Stimulated activated CD8-positive, alpha-beta memory T cell treated with anti-CD3 and anti-CD28 coated beads, Interleukin-15, amount 100 ng/mL, for 24 hours (primary cell): ENCODE measurements around the gene RNF213.
"Not testable (repeated sequence)": the region's sequence is repeated elsewhere in the genome, so short reads cannot be mapped to it uniquely, and the experiment has no call there.

ENCODE experiments used
- DNase-seq: peaks from one replicate; pipeline ENCODE4 v3.0.0-alpha.2; 2020; ENCODE audit warnings: low read depth

RNF213 gene

DNA sequence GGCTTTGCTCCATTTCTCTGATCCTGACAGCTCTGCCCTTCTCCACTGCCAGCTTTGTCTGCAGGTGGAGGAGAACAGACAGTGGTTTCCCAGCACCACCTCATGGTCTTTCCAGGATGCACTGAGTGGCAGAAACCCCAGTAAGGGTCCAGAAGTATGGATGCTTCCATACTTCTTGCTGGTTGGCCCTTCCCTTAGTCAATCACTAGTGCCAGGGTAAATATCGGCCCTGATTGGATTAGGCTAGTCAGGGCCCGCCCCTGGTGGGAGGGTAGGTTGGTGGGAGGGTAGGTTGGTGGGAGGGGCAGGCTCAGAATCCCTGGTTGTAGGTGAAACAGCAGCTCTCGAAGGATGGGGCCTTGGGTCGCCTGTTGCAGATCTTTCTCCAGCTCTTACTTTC is 10.2 kb downstream of the RNF213 start:
- DNase-seq: no peak

DNA sequence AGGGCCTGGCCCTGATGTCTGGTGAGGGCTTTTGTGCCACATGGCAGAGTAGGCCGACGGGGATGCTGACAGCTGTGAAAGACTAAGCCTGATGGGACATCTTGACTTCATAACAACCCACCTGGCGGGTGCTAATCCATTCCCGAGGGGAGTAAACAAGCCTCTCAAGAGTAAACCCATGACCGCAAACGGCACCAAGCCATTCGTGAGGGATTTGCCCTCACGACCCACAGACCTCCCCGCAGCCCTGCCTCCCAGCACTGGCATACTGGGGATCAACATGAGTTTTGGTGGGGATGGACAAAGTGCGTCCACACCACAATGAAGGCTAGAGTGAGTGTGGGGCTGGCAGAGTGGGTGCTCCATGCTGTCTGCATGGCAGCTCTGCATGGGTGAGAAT is 11.7 kb downstream of the RNF213 start:
- DNase-seq: no peak

DNA sequence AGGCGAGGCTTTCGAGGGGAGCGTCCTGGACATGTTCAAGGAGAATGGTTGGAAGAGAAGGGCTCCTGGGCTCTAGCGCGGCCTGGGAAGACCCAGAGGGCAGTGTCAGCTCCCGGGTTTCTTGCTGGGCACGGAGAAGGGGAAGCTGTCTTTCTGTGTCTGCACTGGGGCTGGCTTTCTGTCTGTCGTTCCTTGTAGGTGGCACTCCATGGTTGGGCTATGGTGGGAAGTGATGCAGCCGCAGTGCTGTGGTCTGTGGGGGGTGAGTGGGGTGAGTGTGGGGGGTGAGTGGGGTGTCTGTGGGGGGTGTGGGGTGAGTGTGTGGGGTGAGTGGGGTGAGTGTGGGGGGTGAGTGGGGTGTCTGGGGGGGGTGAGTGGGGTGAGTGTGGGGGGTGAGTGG is 13.7 kb downstream of the RNF213 start:
- DNase-seq: no peak

DNA sequence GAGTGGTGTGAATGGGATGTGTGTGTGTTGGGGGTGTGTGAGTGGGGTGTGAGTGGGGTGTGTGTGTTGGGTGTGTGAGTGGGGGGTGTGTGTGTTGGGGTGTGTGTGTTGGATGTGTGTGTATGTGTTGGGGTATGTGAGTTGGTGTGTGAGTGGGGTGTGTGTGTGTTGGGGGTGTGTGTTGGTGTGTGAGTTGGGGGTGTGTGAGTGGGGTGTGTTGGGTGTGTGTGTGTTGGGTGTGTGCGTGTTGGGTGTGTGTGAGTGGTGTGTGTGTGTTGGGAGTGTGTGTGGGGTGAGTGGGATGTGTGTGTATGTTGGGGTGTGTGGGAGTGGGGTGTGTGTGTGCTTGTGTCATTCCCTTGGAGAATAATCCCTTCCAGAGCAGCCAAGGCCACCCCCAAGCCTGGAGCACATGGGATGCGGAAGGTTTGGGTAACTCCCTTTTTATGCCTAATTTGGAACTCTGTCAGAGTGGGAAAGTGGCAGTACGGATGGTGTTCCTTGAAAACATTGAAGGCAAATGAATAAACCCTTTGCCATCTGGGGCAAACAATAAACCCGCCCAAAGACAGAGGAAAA is 14.3 kb downstream of the RNF213 start:
- no peak for DNase-seq

DNA sequence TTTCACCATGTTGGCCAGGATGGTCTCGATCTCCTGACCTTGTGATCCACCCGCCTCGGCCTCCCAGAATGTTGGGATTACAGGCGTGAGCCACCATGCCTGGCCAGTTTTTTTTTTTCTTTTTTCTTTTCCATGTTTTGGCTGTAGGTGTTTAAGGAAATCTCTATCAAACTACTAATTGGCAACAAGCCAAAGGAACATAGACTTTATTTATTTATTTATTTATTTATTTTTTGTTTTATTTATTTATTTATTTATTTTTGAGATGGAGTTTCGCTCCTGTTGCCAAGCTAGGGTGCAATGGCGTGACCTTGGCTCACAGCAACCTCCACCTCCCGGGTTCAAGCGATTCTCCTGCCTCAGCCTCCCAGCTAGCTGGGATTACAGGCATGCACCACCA is 15.2 kb downstream of the RNF213 start:
- not testable (repeated sequence) for DNase-seq

DNA sequence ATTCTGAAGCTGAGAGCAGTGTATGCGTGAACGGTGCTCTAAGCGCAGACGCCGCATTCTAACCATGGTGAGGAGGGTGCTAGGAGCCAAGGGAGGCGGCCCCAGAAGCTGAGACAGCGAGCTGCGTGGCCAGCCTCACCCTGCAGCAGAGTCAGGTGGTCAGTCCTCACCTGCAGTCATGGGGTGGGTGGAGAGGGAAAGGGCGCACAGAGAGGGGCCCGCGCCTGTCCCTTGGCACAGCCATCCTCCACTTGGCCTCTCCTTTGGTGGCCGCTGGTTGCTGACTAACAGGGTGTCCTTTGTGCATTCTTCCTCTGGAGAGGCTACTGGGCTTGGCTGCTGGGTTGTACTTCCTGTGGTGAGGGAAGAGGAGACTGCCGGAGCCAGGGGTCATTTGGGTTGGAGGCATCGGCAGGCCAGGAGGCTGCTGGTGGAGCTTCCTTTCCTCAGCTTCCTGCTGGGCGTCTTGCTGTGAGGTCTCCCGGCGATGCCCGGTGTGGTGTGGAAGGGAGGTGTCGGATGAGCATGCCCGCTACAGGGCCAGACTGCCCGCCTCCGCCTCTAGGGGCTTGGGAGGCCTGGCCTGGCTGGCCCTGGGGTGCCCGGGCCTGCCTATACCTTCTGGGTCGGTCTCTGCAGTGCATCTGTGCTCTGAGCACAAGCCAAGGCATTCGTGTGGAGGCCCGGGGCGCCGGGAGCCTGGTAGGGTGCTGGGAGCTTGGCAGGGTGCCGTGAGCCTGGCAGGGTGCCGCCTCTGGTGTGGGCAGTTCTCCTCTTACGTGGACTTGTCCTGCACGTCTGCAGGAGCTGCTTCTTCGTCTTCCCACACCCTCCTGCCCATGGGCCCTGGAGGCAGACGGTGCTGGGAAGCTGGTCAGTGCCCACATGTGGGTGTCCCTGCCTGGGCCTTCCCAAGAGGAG is 17.4 kb downstream of the RNF213 start:
- no peak for DNase-seq

DNA sequence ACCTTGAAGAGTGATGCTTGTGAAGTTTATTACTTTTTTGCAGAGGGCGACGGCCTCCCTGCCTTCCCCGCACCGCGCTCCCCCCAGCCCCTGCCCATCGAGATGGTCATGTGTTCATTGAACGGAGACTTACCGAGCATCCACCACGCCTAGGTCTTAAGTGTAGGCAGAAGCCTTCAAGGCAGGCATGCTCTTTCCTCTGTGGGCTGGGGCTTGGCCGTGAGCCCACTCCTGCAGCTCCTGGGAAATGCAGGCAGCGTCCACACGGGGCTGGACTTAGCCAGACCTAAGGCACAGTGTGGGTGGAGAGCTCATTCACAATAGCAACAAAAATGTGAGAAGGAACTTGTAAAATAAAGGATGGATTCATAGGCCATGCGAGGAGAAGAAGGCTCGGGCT is 19.2 kb downstream of the RNF213 start:
- DNase-seq: no peak

DNA sequence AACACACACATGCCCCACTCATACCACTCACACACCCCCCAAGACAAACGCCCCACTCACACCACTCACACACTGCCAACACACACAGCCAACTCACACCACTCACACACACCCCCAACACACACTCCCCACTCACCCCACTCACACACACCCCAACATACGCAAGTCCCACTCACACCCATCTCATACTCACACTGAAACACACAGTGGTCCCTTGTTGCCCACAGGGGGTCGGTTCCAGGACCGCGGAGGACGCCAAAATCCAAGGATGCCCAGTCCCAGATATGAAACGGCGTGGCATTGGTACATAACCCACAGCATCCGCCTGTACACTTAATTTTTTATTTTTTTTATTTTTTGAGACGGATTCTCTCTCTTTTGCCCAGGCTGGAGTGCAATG is 20.9 kb downstream of the RNF213 start:
- DNase-seq: no peak

DNA sequence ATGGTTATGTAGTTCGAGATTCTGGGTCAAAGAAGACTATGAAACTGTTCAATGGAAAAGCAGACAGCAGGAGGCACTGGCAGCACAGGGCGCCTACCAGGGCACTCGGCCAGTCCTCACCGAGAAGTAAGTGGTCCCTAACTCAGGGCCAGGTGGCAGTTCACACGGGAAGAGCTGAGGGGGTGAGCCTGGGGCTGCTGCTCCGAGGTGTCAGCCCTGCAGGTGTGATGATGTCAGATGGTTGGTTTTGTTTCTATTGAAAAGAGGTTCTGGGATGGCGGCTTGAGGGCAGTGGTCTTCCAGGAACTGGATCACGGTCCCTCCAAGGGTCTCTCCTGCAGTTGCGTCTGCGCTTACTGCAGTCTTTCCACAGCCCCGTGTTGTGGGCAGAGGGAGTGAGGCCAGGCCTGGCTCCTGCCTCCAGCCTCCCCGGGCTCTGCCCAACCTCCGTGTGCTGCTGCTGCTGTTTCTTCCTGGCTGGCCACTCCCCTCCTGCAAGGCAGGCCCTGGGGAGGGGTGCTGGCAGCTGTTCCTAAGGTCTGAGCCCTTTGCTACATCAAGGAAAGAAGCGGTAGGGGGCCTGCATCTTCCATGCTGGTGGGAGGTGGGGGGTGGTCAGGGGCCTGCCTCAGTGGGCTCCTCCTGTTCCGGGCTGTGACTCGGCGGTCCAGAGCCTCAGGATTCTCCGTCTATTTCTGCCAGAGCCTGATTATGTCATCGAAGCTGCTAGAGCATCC is 22.6 kb downstream of the RNF213 start:
- DNase-seq: no peak

DNA sequence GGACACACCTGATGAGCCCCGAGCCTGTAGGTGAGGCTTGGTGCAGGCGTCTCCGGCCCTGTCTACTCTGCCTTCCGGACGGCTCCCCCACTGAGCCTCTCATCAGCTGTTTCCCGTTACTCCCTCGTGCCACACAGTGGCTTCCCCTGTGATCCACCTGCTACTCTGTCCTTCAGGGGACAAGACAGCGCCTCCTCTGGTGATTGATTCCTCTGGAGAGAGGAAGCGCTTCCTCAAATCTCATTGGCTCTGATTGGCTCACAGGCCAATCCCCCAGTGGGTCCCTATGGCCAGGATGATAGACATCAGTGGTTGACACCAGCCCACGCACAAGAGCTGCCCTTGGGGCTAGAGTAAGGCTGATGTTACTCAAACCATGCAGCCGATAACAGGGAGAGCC is 24.0 kb downstream of the RNF213 start:
- no peak for DNase-seq

DNA sequence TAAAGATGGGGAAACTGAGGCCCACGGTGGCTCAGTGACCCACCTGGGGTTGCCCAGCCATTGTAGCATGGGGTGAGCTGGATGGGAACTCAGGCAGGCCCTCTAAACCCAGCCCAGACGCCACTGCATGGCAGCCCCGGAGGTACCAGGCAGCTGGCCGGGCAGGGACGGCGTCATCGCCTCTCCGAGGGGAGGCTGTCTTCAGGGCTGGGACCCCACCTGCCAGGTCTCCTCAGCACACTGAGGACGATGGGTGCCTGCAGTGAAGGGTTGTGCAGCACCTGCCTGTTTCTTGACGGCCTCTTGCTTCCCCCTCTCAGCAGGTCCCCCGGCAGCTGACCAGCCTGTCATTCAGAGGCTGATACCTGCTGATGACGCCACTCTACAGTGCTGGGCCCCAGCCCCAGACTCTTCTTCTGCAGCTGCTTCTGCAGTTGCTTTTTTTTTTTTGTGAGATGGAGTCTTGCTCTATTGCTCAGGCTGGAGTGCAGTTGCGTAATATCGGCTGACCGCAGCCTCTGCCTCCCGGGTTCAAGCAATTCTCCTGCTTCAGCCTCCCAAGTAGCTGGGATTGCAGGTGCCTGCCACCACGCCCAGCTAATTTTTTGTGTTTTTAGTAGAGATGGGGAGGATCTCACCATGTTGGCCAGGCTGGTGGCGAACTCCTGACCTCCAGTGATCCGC is 24.7 kb downstream of the RNF213 start:
- no peak for DNase-seq

DNA sequence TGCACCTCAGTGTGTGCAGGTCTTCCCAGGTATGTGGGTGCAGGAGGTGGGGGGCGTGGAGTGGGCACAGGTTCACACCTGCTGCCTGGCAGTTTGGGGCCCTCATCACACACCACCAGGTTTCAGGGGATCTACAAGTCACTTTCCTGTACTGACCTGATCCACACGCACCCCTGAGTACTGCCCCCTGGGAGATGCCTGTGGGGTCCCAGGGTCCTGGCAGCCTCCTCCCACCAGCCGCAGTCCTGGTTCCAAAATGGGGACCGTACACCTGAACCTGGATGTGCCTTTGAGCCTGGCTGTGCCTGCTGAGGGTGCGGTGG is 25.9 kb downstream of the RNF213 start:
- no peak for DNase-seq

DNA sequence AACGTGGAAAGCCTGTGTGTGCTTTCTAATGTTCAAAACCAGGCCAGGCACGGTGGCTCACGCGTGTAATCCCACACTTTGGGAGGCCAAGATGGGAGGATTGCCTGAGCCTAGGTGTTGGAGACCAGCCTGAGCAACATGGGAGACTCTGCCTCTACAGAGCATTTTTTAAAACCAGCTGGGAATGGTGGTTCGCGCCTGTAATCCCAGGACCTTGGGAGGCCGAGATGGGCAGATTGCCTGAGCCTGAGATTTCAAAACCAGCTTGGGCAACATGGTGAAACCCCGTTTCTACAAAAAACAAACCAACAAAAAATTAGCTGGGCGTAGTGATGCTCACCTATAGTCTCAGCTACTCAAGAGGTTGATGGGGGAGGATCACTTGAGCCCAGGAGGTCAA is 26.4 kb downstream of the RNF213 start:
- DNase-seq: no peak

DNA sequence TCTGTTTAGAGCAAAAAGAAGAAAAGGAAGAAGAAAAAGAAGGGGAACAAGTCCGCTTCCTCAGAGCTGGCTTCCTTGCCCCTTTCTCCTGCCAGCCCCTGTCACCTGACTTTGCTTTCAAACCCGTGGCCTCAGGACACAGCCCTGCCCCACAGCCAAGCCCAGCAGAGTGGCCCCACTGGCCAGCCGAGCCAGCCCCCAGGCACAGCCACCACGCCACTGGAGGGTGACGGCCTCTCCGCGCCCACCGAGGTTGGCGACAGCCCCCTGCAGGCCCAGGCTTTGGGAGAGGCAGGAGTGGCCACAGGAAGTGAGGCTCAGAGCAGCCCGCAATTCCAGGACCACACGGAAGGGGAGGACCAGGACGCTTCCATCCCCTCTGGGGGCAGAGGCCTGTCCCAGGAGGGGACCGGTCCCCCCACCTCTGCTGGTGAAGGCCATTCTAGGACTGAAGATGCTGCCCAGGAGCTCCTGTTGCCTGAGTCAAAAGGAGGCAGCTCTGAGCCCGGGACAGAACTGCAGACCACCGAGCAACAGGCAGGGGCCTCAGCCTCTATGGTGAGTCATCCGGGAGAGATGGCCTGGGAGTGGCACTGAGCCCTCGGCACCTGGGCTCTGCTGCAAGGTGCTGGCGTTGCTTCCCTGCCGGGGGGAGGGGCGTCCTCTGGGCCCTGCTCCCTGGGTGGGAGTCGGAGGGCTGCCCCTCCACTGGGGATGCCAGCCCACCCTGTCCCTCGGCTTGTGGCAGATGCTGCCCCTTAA is 27.3 kb downstream of the RNF213 start:
- no peak for DNase-seq

DNA sequence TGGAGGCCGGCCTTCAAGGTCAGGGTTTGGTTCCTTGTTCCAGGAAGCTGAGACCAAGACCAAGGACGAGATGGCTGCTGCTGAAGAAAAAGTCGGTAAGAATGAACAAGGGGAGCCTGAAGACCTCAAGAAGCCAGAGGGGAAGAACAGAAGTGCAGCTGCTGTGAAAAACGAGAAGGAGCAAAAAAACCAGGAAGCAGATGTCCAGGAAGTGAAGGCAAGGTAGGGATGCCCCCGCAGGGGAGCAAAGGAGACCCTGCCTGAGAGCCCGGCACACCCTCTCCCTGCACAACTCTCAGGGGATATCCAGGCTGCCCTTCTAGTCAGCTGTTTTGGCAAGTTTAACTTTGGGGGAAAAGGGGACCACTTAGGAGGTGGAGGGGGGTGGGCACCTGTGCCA is 29.0 kb downstream of the RNF213 start:
- no peak for DNase-seq

DNA sequence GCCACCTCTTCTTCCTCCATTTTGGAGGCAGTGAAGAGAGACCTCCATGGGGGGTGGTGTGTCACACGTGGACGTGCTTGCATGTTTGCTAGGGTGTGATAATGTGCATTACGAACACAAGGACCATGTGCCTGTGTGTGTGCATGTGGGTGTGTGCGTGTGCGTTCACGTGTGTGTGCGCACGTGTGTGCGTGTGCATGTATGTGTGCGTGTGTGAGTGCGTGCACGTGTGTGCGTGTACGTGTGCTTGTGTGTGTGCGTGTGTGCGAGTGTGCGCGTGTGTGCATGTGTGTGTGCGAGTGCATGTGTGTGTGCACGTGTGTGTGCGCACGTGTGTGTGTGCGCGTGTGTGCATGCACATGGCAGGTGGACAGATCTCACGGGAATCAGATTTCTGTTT is 29.5 kb downstream of the RNF213 start:
- DNase-seq: no peak

DNA sequence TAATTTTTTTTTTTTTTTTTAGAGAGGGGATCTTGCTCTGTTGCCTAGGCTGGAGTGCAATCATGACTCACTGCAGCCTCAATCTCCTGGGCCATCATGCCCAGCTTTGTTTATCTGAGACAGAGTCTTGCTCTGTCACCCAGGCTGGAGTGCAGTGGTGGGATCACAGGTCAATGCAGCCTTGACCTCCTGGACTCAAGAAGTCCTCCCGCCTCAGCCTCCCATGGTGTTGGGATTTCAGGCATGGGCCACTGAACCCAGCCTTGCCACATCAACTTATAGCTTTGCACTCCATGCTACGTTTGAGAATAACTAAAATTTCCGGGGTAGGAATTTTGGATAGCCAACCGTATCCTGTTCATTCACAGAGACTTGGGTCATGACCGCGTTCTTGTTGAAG is 30.6 kb downstream of the RNF213 start:
- DNase-seq: no peak

DNA sequence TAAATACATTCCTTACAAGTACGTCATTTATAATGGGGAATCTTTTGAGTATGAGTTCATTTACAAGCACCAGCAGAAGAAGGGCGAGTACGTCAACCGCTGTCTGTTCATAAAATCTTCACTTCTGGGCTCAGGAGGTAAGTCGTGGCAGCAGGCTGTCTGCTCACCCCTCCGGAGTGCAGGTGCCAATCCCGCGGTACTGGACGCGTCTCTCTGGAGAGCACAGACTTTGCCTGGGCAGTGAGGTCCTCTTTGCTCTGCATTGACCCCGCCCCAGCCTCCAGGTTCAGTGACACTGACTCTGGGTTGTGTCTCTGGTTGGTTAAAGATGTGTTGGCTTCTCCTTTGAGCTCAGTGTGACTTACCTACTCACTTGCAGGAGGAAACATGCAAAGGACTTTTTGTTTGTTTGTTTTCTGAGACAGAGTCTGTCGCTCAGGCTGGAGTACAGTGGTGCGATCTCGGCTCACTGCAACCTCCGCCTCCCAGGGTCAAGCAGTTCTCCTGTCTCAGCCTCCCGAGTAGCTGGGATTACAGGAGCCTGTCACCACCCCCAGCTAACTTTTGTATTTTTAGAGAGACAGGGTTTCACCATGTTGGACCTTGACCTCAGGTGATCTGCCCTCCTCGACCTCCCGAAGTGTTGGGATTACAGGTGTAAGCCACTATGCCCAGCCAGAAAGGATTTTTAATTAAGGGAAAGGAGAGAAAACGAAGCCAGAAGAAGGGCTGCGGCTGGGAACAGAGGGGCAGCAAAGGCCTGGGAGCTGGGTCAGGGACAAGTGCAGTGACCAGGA is 31.2 kb downstream of the RNF213 start:
- DNase-seq: no peak

DNA sequence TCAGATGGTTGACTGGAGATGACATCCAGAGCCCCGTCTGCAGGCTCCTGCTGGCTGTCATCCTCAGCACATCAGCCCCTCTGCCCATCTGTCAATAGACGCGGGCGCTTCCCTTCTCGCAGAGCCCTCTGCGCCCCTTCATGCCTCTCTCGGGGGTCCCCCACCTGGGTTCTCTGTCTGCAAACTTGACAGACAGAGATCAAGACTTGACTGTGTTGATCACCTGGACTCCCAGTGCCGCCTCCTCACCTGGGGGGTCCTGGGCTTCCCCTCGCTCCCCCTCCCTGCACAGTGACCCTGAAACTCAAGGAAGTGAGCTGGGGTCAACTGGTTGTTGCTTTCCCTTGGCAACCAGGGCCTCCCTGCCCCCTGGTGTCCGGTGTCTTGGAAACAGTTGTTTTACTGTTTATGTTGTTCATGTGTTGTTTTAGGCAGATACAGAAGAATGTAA is 31.9 kb downstream of the RNF213 start:
- DNase-seq: no peak

DNA sequence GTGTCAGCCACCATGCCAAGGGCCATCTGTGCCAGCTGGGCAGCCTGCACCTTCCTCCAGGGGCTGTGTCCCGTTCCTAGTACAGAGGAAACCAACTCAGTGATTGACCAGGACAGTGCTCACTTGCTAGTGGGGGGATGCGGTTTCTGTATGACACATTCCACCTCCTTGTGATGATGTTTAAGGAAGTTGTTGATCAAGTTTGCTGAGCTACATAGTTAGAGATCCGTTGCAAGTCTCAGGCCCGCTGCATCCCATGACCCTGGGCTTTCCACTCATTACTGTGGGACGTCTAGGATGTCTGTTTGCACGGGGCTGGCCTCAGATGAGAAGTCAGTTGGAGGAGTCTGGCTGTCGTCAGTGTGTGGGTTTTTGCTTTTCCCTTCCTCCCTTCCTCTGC is 33.6 kb downstream of the RNF213 start:
- DNase-seq: no peak

DNA sequence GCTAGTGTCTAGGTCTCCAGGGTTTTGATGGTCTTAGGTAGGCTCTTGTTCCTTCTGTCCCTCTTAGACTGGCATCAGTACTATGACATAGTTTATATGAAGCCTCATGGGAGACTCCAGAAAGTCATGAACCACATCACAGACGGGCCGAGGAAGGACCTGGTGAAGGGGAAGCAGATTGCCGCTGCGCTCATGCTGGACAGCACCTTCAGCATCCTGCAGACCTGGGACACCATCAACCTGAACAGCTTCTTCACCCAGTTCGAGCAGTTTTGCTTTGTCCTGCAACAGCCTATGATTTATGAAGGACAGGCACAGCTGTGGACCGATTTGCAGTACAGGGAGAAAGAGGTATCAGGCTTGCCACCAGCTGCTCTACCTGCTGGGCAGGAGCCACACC is 34.0 kb downstream of the RNF213 start:
- no peak for DNase-seq
